Measurements from ENCODE around the gene ARL16. TPM values are rescaled to one million over a fixed set of nuclear protein-coding genes. Genes with fewer than 3 reads are reported as not detected.

ARL16 gene
- total and polyA plus RNA-seq, 3 experiments from 2014 or later = 16.3 to 33.0 (median 19.7) TPM

DNA sequence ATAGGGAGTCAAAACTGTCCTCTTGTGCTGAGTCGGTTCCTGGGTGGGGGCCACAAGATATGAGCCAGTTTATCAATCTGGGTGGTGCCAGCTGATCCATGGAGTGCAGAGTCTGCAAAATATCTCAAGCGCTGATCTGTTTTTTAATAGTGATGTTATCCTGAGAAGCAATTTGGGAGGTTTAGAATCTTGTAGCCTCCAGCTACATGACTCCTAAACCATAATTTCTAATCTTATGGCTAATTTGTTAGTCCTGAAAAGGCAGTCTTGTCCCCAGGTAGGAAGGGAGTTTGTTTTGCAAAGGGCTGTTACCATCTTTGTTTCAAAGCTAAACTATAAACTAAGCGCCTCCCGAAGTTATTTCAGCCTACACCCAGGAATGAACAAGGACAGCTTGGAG, 44.9 kb downstream of the ARL16 start:
- Mint-ChIP-seq H3K4me3 (peak overlapping the region in 4 of 7 donors; percentile 30 to 77 (median 48)), H3K36me3 (peaks cover 0 to 2% (median 0%) of the 10 kb centered on the region in 3 donors), H3K4me1 (peaks cover 13 to 16% (median 16%) of the 10 kb centered on the region in 3 donors), H3K27me3 (peaks cover 0 to 1% of the 10 kb centered on the region in 2 donors), H3K27ac (peak overlapping the region in 3 of 8 donors; percentile 62 to 93 (median 85)), H3K9me3 (no peaks in the 10 kb centered on the region)
- no peaks in the 10 kb centered on the region for H3K27me3 ChIP-seq (ENCODE audit: insufficient read depth, low read length, poor library complexity, severe bottlenecking)
- ChIA-PET POLR2A (interaction anchor here (0.7 kb wide), 1 partner anchor 195 kb away, joined by 8 read pairs; no protein-coding TSS in a partner anchor), CTCF (interaction anchor here (0.8 kb wide), 1 partner anchor 386 kb away, joined by 3 read pairs; no protein-coding TSS in a partner anchor)
- DNase-seq = no peak
- H3K36me3 ChIP-seq (ENCODE audit: insufficient read depth, low read length) = no peaks in the 10 kb centered on the region
- no peaks in the 10 kb centered on the region for H3K9me3 ChIP-seq (ENCODE audit: low read length)
- H3K27ac ChIP-seq (ENCODE audit: low read depth, low read length) = no peak overlapping the region
- peaks cover 20% of the 10 kb centered on the region for H3K4me1 ChIP-seq (ENCODE audit: insufficient read depth, low read length)
- H3K4me3 ChIP-seq (ENCODE audit: low read length) = no peak overlapping the region

DNA sequence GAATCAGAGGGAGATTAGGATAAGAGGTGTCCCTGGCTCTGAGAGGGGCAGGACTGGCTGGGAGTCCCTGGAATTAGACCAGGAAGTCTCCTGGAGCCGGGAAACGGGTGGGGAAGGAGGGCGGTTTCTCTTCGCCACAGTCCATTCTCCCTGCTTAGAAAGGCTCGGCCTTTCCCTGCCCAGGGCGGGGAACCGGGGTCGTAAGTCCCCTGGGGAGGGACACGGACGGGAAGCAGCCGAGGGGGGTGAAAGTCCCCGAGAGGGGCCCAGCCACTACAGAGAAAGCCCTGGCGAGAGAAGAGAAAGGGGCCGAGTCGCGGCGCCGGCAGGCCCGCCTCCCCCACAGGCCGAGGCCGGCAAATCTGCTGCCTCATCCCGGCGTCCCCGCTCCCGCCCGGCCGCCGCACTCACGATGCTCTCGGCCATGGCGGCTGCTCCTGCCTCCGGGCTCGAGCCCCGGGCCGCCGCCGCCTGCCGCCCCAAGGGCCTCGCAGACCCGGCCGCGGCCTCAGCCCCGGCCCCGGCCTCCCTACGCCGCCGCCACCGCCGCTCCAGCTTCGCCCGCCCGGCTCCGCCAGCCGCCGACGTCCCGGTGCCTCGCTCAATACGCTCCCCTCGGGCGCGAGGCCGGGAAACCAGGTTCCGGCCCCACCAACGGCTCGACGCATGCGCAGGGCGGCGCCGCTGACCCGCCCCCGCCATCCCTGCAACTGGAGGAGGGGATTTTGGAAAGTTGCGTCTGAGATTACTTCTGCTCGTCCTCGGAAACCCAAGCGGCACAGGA, 46.9 kb downstream of the ARL16 start, which contains the start of the genes NPLOC4 and TSPAN10:
Gene NPLOC4 (minus strand): TSS at position 608 of the 784 bp plus-strand sequence. CDS start 182 bp downstream, at position 426.
Gene TSPAN10 (plus strand): TSS at position 692 of the 784 bp plus-strand sequence. CDS start 5,217 bp downstream, outside the sequence.
- peak within 1 kb of the TSS; percentile 88 to 95 (median 94) for H3K4me3 Mint-ChIP-seq
- H3K9me3 ChIP-seq (ENCODE audit: low read length) = no peaks in the 10 kb centered on the region
- peak; percentile 72 to 83 (median 77) for DNase-seq
- peak within 1 kb of the TSS; percentile 66 for H3K4me3 ChIP-seq (ENCODE audit: low read length)
- H3K27ac ChIP-seq (ENCODE audit: low read depth, low read length) = peak within 1 kb of the TSS; percentile 69
- peaks cover 0 to 1% of the 10 kb centered on the region in 2 donors for H3K27me3 Mint-ChIP-seq
- H3K36me3 Mint-ChIP-seq = peaks cover 0 to 8% (median 0%) of the 10 kb centered on the region in 3 donors
- H3K36me3 ChIP-seq (ENCODE audit: insufficient read depth, low read length) = no peaks in the 10 kb centered on the region
- no peaks in the 10 kb centered on the region for H3K9me3 Mint-ChIP-seq
- H3K4me1 Mint-ChIP-seq = peaks cover 17 to 25% (median 21%) of the 10 kb centered on the region in 3 donors
- POLR2A ChIA-PET = interaction anchor here (0.6 kb wide), 1 partner anchor 83 kb away, joined by 3 read pairs; no protein-coding TSS in a partner anchor
- peak within 1 kb of the TSS; percentile 84 to 95 (median 93) for H3K27ac Mint-ChIP-seq
- H3K4me1 ChIP-seq (ENCODE audit: insufficient read depth, low read length) = peaks cover 20% of the 10 kb centered on the region
- CTCF ChIA-PET = no interaction called here
- no peaks in the 10 kb centered on the region for H3K27me3 ChIP-seq (ENCODE audit: insufficient read depth, low read length, poor library complexity, severe bottlenecking)

DNA sequence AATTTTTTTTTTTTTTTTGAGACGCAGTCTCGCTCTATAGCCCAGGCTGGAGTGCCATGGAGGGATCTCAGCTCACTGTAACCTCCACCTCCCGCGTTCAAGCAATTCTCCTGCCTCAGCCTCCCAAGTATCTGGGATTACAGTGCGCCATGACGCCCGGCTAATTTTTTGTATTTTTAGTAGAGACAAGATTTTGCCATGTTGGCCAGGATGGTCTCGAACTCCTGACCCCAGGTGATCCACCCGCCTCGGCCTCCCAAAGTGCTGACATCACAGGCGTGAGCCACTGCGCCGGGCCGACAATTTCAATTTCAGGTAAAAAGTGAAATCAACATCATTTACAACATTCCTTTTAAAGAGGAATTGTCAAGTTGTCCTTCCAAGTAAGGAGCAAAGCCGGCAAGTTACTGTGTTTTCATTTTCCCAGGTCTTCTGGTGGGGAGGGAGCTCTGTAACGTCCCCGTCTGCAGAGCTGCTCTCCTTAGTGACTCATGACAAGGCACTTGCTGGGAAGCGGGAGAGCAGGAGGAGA, 47.6 kb downstream of the ARL16 start:
- Mint-ChIP-seq H3K27ac (peak overlapping the region; percentile 50 to 95 (median 92)), H3K36me3 (peaks cover 0 to 12% (median 0%) of the 10 kb centered on the region in 3 donors), H3K4me3 (peak overlapping the region; percentile 88 to 95 (median 94)), H3K27me3 (peaks cover 0 to 1% of the 10 kb centered on the region in 2 donors), H3K9me3 (no peaks in the 10 kb centered on the region), H3K4me1 (peaks cover 21 to 29% (median 21%) of the 10 kb centered on the region in 3 donors)
- no peak for DNase-seq
- no peaks in the 10 kb centered on the region for H3K27me3 ChIP-seq (ENCODE audit: insufficient read depth, low read length, poor library complexity, severe bottlenecking)
- H3K4me3 ChIP-seq (ENCODE audit: low read length) = peak overlapping the region; percentile 62
- CTCF ChIA-PET = no interaction called here
- H3K36me3 ChIP-seq (ENCODE audit: insufficient read depth, low read length) = no peaks in the 10 kb centered on the region
- no peaks in the 10 kb centered on the region for H3K9me3 ChIP-seq (ENCODE audit: low read length)
- POLR2A ChIA-PET = no interaction called here
- H3K27ac ChIP-seq (ENCODE audit: low read depth, low read length) = peak overlapping the region; percentile 69
- peaks cover 20% of the 10 kb centered on the region for H3K4me1 ChIP-seq (ENCODE audit: insufficient read depth, low read length)

DNA sequence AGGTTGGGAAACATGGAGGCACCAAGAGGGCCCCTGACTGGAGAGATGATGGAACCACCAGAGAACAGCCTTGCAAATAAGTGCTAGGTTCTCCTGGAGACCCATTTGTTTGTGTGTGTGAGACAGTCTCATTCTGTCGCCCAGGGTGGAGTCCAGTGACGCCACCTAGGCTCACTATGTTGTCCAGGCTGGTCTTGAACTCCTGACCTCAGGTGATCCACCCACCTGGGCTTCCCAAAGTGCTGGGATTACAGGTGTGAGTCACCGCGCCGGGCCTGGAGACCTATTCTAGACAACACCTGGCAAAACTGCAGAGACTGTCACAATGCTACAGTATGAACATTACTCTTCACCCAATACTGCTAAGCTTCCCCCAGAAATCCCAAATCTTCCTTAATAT, 48.2 kb downstream of the ARL16 start:
- H3K27ac Mint-ChIP-seq = peak overlapping the region in 7 of 8 donors; percentile 50 to 95 (median 90)
- H3K27ac ChIP-seq (ENCODE audit: low read depth, low read length) = no peak overlapping the region
- H3K4me1 Mint-ChIP-seq = peaks cover 21 to 29% (median 23%) of the 10 kb centered on the region in 3 donors
- ChIA-PET POLR2A (no interaction called here), CTCF (no interaction called here)
- H3K36me3 ChIP-seq (ENCODE audit: insufficient read depth, low read length) = no peaks in the 10 kb centered on the region
- no peaks in the 10 kb centered on the region for H3K9me3 Mint-ChIP-seq
- no peak for DNase-seq
- H3K4me1 ChIP-seq (ENCODE audit: insufficient read depth, low read length) = peaks cover 20% of the 10 kb centered on the region
- no peaks in the 10 kb centered on the region for H3K27me3 Mint-ChIP-seq
- peaks cover 0 to 12% (median 0%) of the 10 kb centered on the region in 3 donors for H3K36me3 Mint-ChIP-seq
- no peaks in the 10 kb centered on the region for H3K27me3 ChIP-seq (ENCODE audit: insufficient read depth, low read length, poor library complexity, severe bottlenecking)
- H3K4me3 Mint-ChIP-seq = peak overlapping the region; percentile 88 to 95 (median 94)
- no peak overlapping the region for H3K4me3 ChIP-seq (ENCODE audit: low read length)
- no peaks in the 10 kb centered on the region for H3K9me3 ChIP-seq (ENCODE audit: low read length)

DNA sequence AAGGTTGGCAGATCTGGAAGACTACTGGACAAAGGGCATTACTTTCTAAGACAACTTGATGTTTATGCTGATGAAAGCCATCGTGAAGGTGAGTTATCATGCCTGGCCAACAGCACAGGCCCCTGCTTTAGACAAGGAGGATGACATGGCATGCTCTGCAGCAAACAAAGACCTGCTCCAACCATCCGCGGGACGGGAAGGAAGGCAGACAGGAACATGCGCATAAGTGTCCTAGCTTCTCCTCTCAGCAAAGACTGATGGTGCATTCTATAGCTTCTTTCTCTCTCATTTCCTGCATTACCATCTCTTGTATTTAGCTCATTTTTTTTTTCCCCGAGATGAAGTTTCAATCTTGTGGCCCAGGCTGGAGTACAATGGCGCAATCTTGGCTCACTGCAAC, 52.1 kb downstream of the ARL16 start:
- Mint-ChIP-seq H3K27ac (peak overlapping the region in 2 of 8 donors; percentile 83 to 90), H3K36me3 (peaks cover 0 to 43% (median 2%) of the 10 kb centered on the region in 3 donors), H3K9me3 (no peaks in the 10 kb centered on the region), H3K27me3 (no peaks in the 10 kb centered on the region), H3K4me3 (peak overlapping the region in 1 of 7 donors; percentile 34), H3K4me1 (peaks cover 23 to 29% (median 28%) of the 10 kb centered on the region in 3 donors)
- no peak overlapping the region for H3K27ac ChIP-seq (ENCODE audit: low read depth, low read length)
- no peak overlapping the region for H3K4me3 ChIP-seq (ENCODE audit: low read length)
- H3K9me3 ChIP-seq (ENCODE audit: low read length) = no peaks in the 10 kb centered on the region
- CTCF ChIA-PET = no interaction called here
- peaks cover 20% of the 10 kb centered on the region for H3K4me1 ChIP-seq (ENCODE audit: insufficient read depth, low read length)
- POLR2A ChIA-PET = interaction anchor here (0.6 kb wide), 1 partner anchor 142 kb away, joined by 8 read pairs; no protein-coding TSS in a partner anchor
- DNase-seq = no peak
- H3K27me3 ChIP-seq (ENCODE audit: insufficient read depth, low read length, poor library complexity, severe bottlenecking) = no peaks in the 10 kb centered on the region
- H3K36me3 ChIP-seq (ENCODE audit: insufficient read depth, low read length) = peaks cover 6% of the 10 kb centered on the region

Other genes starting within 250 kb of the ARL16 start
- gene ACTG1, start 171.0 kb downstream of the ARL16 start, total RNA-seq = 1,000 to 10,000 TPM; 5,175 to 5,190 TPM
- gene ACTG1, start 171.0 kb downstream of the ARL16 start, polyA plus RNA-seq = 1,950 TPM
- gene FSCN2, start 155.4 kb downstream of the ARL16 start, total RNA-seq = under 1 TPM; 0.46 to 0.49 TPM
- gene FSCN2, start 155.4 kb downstream of the ARL16 start, polyA plus RNA-seq = not detected
- 10 to 100 TPM; 52.5 to 55.3 TPM for gene FAAP100, start 131.4 kb downstream of the ARL16 start, total RNA-seq
- 19.2 TPM for gene FAAP100, start 131.4 kb downstream of the ARL16 start, polyA plus RNA-seq
- gene NPLOC4, start 46.7 kb downstream of the ARL16 start, total RNA-seq = 100 to 1,000 TPM; 125 to 126 TPM
- gene NPLOC4, start 46.7 kb downstream of the ARL16 start, polyA plus RNA-seq = 63.1 TPM
- under 1 TPM; 0.31 TPM for gene TSPAN10, start 46.6 kb downstream of the ARL16 start, total RNA-seq
- gene TSPAN10, start 46.6 kb downstream of the ARL16 start, polyA plus RNA-seq = 0.49 TPM
- 1 to 10 TPM; 1.9 to 2.2 TPM for gene PDE6G, start 27.3 kb downstream of the ARL16 start, total RNA-seq
- gene PDE6G, start 27.3 kb downstream of the ARL16 start, polyA plus RNA-seq = 1.5 TPM
- 10 to 100 TPM; 50.8 to 55.7 TPM for gene OXLD1, start 17.2 kb downstream of the ARL16 start, total RNA-seq
- gene OXLD1, start 17.2 kb downstream of the ARL16 start, polyA plus RNA-seq = 78.9 TPM
- 10 to 100 TPM; 68.6 to 70.7 TPM for gene CCDC137, start 17.1 kb downstream of the ARL16 start, total RNA-seq
- 22.2 TPM for gene CCDC137, start 17.1 kb downstream of the ARL16 start, polyA plus RNA-seq
- gene HGS, start 214 bp upstream of the ARL16 start, total RNA-seq = 100 to 1,000 TPM; 122 to 135 TPM
- gene HGS, start 214 bp upstream of the ARL16 start, polyA plus RNA-seq = 36.7 TPM
- 100 to 1,000 TPM; 246 to 255 TPM for gene MRPL12, start 19.6 kb upstream of the ARL16 start, total RNA-seq
- gene MRPL12, start 19.6 kb upstream of the ARL16 start, polyA plus RNA-seq = 53.6 TPM
- 10 to 100 TPM; 34.1 to 34.7 TPM for gene SLC25A10, start 28.5 kb upstream of the ARL16 start, total RNA-seq
- gene SLC25A10, start 28.5 kb upstream of the ARL16 start, polyA plus RNA-seq = 4.9 TPM
- not detected for gene GCGR, start 120.4 kb upstream of the ARL16 start, total RNA-seq
- gene GCGR, start 120.4 kb upstream of the ARL16 start, polyA plus RNA-seq = not detected
- 10 to 100 TPM; 56.1 to 57.0 TPM for gene MCRIP1, start 149.5 kb upstream of the ARL16 start, total RNA-seq
- gene MCRIP1, start 149.5 kb upstream of the ARL16 start, polyA plus RNA-seq = 76.1 TPM
- gene PPP1R27, start 151.3 kb upstream of the ARL16 start, total RNA-seq = not detected
- gene PPP1R27, start 151.3 kb upstream of the ARL16 start, polyA plus RNA-seq = not detected
- 100 to 1,000 TPM; 463 to 482 TPM for gene P4HB, start 176.7 kb upstream of the ARL16 start, total RNA-seq
- 342 TPM for gene P4HB, start 176.7 kb upstream of the ARL16 start, polyA plus RNA-seq
- 100 to 1,000 TPM; 662 to 677 TPM for gene ARHGDIA, start 187.5 kb upstream of the ARL16 start, total RNA-seq
- 237 TPM for gene ARHGDIA, start 187.5 kb upstream of the ARL16 start, polyA plus RNA-seq
- 100 to 1,000 TPM; 326 to 337 TPM for gene ALYREF, start 207.8 kb upstream of the ARL16 start, total RNA-seq
- 60.4 TPM for gene ALYREF, start 207.8 kb upstream of the ARL16 start, polyA plus RNA-seq
- gene ANAPC11, start 207.9 kb upstream of the ARL16 start, total RNA-seq = 100 to 1,000 TPM; 146 to 149 TPM
- gene ANAPC11, start 207.9 kb upstream of the ARL16 start, polyA plus RNA-seq = 287 TPM
- gene NPB, start 218.4 kb upstream of the ARL16 start, total RNA-seq = under 1 TPM; 0.57 to 0.62 TPM
- gene NPB, start 218.4 kb upstream of the ARL16 start, polyA plus RNA-seq = not detected
- 10 to 100 TPM; 30.3 to 31.6 TPM for gene PCYT2, start 227.6 kb upstream of the ARL16 start, total RNA-seq
- gene PCYT2, start 227.6 kb upstream of the ARL16 start, polyA plus RNA-seq = 35.7 TPM
- gene SIRT7, start 234.4 kb upstream of the ARL16 start, total RNA-seq = 10 to 100 TPM; 41.4 to 41.7 TPM
- gene SIRT7, start 234.4 kb upstream of the ARL16 start, polyA plus RNA-seq = 40.1 TPM
- gene MAFG, start 243.9 kb upstream of the ARL16 start, total RNA-seq = 10 to 100 TPM; 28.4 to 34.7 TPM
- gene MAFG, start 243.9 kb upstream of the ARL16 start, polyA plus RNA-seq = 2.5 TPM

Data from CD8-positive, alpha-beta memory T cell (primary cell).